K562 (cell line): ENCODE data around the gene EMC10. TPM values are rescaled to one million over a fixed set of nuclear protein-coding genes. Genes with fewer than 3 reads are reported as not detected.
A peak's percentile ranks its signal among the peaks of the same experiment; 100 is the strongest.

Experiments used
- ARHGAP35 ChIP-seq: fragments of 450-650 bp; IDR thresholded peaks from 2 replicates; pipeline ENCODE4 v1.6.1; 2018; ENCODE audit not compliant: partially characterized antibody
- ATF2 ChIP-seq: sonication (generic); formaldehyde crosslinking; IDR thresholded peaks from 2 replicates; pipeline ENCODE4 v1.8.1; 2022; ENCODE audit warnings: missing genetic modification reagents
- CBX5 ChIP-seq: IDR thresholded peaks from 2 replicates; pipeline ENCODE4 v1.6.1; 2014; ENCODE audit warnings: low read depth, borderline replicate concordance
- CCAR2 ChIP-seq: fragments of 200-400 bp; formaldehyde crosslinking; IDR thresholded peaks from 2 replicates; pipeline ENCODE4 v1.6.1; 2017; ENCODE audit warnings: mild to moderate bottlenecking, low read depth, low read length
- EGR1 ChIP-seq: fragments of 450-650 bp; conservative IDR thresholded peaks from 2 replicates; pipeline ENCODE4 v1.6.1; 2017; ENCODE audit warnings: mild to moderate bottlenecking
- FIP1L1 ChIP-seq: fragments of 200-400 bp; formaldehyde crosslinking; IDR thresholded peaks from 2 replicates; pipeline ENCODE4 v1.6.1; 2018; ENCODE audit warnings: mild to moderate bottlenecking, low read depth, low read length; ENCODE audit not compliant: poor library complexity, severe bottlenecking
- FOXJ3 ChIP-seq: sonication (generic); formaldehyde crosslinking; IDR thresholded peaks from 2 replicates; pipeline ENCODE4 v1.4.0; 2020; ENCODE audit warnings: mild to moderate bottlenecking, missing genetic modification reagents
- FOXM1 ChIP-seq, 2 experiments: fragments of 450-650 bp in 1 of 2; sonication (generic) in 1 of 2; formaldehyde crosslinking in 1 of 2; IDR thresholded peaks; 2 replicates each; pipeline versions ENCODE4 v1.6.1 to v1.9.0; 2017 to 2022; ENCODE audit warnings: low read depth in 2 of 2, mild to moderate bottlenecking in 2 of 2, missing genetic modification reagents in 1 of 2, moderate library complexity in 1 of 2
- HIVEP1 ChIP-seq: fragments of 250-450 bp; sonication (Bioruptor Pico); IDR thresholded peaks from 2 replicates; pipeline ENCODE4 v1.4.0; 2020; ENCODE audit warnings: mild to moderate bottlenecking
- HMBOX1 ChIP-seq: sonication (generic); IDR thresholded peaks from 2 replicates; pipeline ENCODE4 v1.6.1; 2016
- HNRNPL ChIP-seq: fragments of 200-400 bp; formaldehyde crosslinking; IDR thresholded peaks from 2 replicates; pipeline ENCODE4 v1.6.1; 2017; ENCODE audit warnings: low read depth, mild to moderate bottlenecking, low read length
- JUN ChIP-seq, 2 experiments: sonication (generic) in 1 of 2; formaldehyde crosslinking in 1 of 2; IDR thresholded peaks; 2 replicates each; pipeline versions ENCODE4 v1.6.1 to v1.8.0; 2012 to 2022; ENCODE audit warnings: borderline replicate concordance in 2 of 2, mild to moderate bottlenecking in 2 of 2, improper control_type of control experiment in 1 of 2, low read depth in 1 of 2, low read length in 1 of 2, missing genetic modification reagents in 1 of 2
- MECOM ChIP-seq: fragments of 250-450 bp; sonication (Bioruptor Pico); IDR thresholded peaks from 2 replicates; pipeline ENCODE4 v1.8.0; 2022; ENCODE audit warnings: inconsistent platforms
- PHB ChIP-seq: fragments of 250-450 bp; sonication (Bioruptor Pico); IDR thresholded peaks from 2 replicates; pipeline ENCODE4 v1.5.0; 2021
- RBM22 ChIP-seq: fragments of 200-400 bp; formaldehyde crosslinking; IDR thresholded peaks from 2 replicates; pipeline ENCODE4 v1.6.1; 2018; ENCODE audit warnings: low read length, low read depth; ENCODE audit not compliant: poor library complexity, severe bottlenecking
- RBM34 ChIP-seq: fragments of 200-400 bp; formaldehyde crosslinking; IDR thresholded peaks from 2 replicates; pipeline ENCODE4 v1.6.1; 2018; ENCODE audit warnings: low read length, borderline replicate concordance; ENCODE audit not compliant: insufficient read depth
- SRF ChIP-seq, 2 experiments: fragments of 250-450, 450-650 bp in 1 of 2; sonication (Bioruptor Pico) in 1 of 2; sonication (generic) in 1 of 2; formaldehyde crosslinking; IDR thresholded peaks; 2 replicates each; pipeline versions ENCODE4 v1.5.0 to v1.5.1; 2020 to 2022; ENCODE audit warnings: mild to moderate bottlenecking in 1 of 2, missing genetic modification reagents in 1 of 2
- ZBTB26 ChIP-seq: fragments of 450-650 bp; formaldehyde crosslinking; IDR thresholded peaks from 2 replicates; pipeline ENCODE4 v1.4.0; 2022; ENCODE audit warnings: missing genetic modification characterization
- ZFP30 ChIP-seq: fragments of 250-450 bp; sonication (Bioruptor Pico); IDR thresholded peaks from 2 replicates; pipeline ENCODE4 v1.8.0; 2022; ENCODE audit warnings: moderate library complexity, mild to moderate bottlenecking, inconsistent platforms, borderline replicate concordance
- ZNF184 ChIP-seq: sonication (generic); formaldehyde crosslinking; IDR thresholded peaks from 2 replicates; pipeline ENCODE4 v1.5.0; 2020; ENCODE audit warnings: missing genetic modification reagents
- ZNF280B ChIP-seq: fragments of 250-450 bp; sonication (Bioruptor Pico); IDR thresholded peaks from 2 replicates; pipeline ENCODE4 v1.5.1; 2021; ENCODE audit warnings: mild to moderate bottlenecking
- ZNF354B ChIP-seq: fragments of 250-450 bp; sonication (Bioruptor Pico); IDR thresholded peaks from 2 replicates; pipeline ENCODE4 v1.4.0; 2020
- ZNF57 ChIP-seq: fragments of 450-650 bp; formaldehyde crosslinking; IDR thresholded peaks from 2 replicates; pipeline ENCODE4 v1.4.0; 2020; ENCODE audit warnings: mild to moderate bottlenecking, moderate library complexity
- polyA plus RNA-seq, 8 experiments: library from polyadenylated mRNA; depleted of rRNA in 4 of 8; stranded (reverse) in 5 of 8; unstranded in 3 of 8; fragments of >200 nt; fragmentation: Nextera tagmentation in 2 of 8; fragmentation: Illumina TruSeq in 1 of 8; extraction: Ambion mirVana in 2 of 8; extraction: Trizol in 1 of 8; gene quantifications; 2 replicates each; pipeline versions ENCODE4 v1.2.1 to v1.2.3, GENCODE V29; 2011 to 2014; ENCODE audit warnings: inconsistent platforms in 1 of 8, missing spikeins in 1 of 8
- total RNA-seq, 7 experiments: library from RNA; depleted of rRNA in 6 of 7; stranded (reverse); fragments of >200 nt in 6 of 7; fragmentation: Illumina TruSeq in 2 of 7; extraction: Trizol in 2 of 7; gene quantifications; 2 replicates each; pipeline versions ENCODE4 v1.2.1 to v1.2.3, GENCODE V29; 2011 to 2021; ENCODE audit warnings: low replicate concordance in 1 of 7

The EMC10 gene
- total and polyA plus RNA-seq, 9 of the 15 experiments (the other 6 are each of a cell fraction or from before 2014, with no cell fraction given), result 1.4 to 46.0 (median 13.1) TPM

GRCh38 chr19:50500060-50500752 lies 23.9 kb downstream of the EMC10 start (continued):
- TF ChIP-seq CBX5 (no peak), JUN (IDR thresholded peaks at IDR 0.05; ENCODE audit: borderline replicate concordance, low read depth, low read length) (no peak), JUN (CRISPR knock-in tag; IDR thresholded peaks at IDR 0.05; ENCODE audit: borderline replicate concordance) (no peak), ZNF184 (no peak), ZBTB26 (CRISPR knock-in tag) (no peak), ZFP30 (CRISPR knock-in tag) (no peak), FOXM1 (IDR thresholded peaks at IDR 0.05; ENCODE audit: low read depth) (no peak), FOXM1 (CRISPR knock-in tag; IDR thresholded peaks at IDR 0.05; ENCODE audit: low read depth) (no peak), FOXJ3 (CRISPR knock-in tag) (no peak), ZNF354B (CRISPR knock-in tag) (no peak), ZNF280B (CRISPR knock-in tag) (no peak), FIP1L1 (no peak), SRF (CRISPR knock-in tag; IDR thresholded peaks at IDR 0.05) (peak in 1 of 2 experiments; percentile 33; a peak in 1 of 4 replicates), HIVEP1 (no peak), ZNF57 (no peak), CCAR2 (no peak), ARHGAP35 (no peak), HMBOX1 (no peak), PHB (CRISPR knock-in tag) (no peak), RBM22 (no peak), RBM34 (no peak), MECOM (CRISPR knock-in tag) (no peak), EGR1 (peak; percentile 34), HNRNPL (no peak), ATF2 (CRISPR knock-in tag) (no peak)
